HG02981 (cell line): Measurements from ENCODE around the gene NDUFAF7.
"Not testable (repeated sequence)": the region's sequence is repeated elsewhere in the genome, so short reads cannot be mapped to it uniquely, and the experiment has no call there.

Source experiments
- ATAC-seq: cut with Tn5 transposase; IDR thresholded peaks from one replicate; pipeline ENCODE4 v1.9.1; 2021; ENCODE audit warnings: mild to moderate bottlenecking, moderate library complexity; ENCODE audit not compliant: unreplicated experiment

Gene NDUFAF7

GRCh38 chr2:37231241-37232130, at the start of gene NDUFAF7, which contains the start of gene CEBPZ:
TSS of gene NDUFAF7 (plus strand) at chr2:37231658. CDS start at chr2:37231706, 48 bp downstream.
TSS of gene CEBPZ (minus strand) at chr2:37231596. CDS start at chr2:37231567, 29 bp downstream.
- peak; percentile 94 for ATAC-seq

GRCh38 chr2:37181726-37182684, 49.5 kb upstream of the NDUFAF7 start:
- ATAC-seq = no peak

- ATAC-seq = no peak
These were observed 42.9 kb upstream of the NDUFAF7 start, which contains the start of gene SULT6B1 for GRCh38 chr2:37188570-37188969. TSS of gene SULT6B1 (minus strand) at chr2:37188670. CDS start at chr2:37188640, 30 bp downstream.

- ATAC-seq = no peak
These were observed 41.9 kb upstream of the NDUFAF7 start for GRCh38 chr2:37189452-37190153.

GRCh38 chr2:37190290-37190689, 41.2 kb upstream of the NDUFAF7 start:
- no peak for ATAC-seq

- ATAC-seq = no peak
These were observed 40.2 kb upstream of the NDUFAF7 start for GRCh38 chr2:37191253-37191652.

- no peak for ATAC-seq
These were observed 39.7 kb upstream of the NDUFAF7 start for GRCh38 chr2:37191747-37192146.

- no peak for ATAC-seq
These were observed 38.9 kb upstream of the NDUFAF7 start for GRCh38 chr2:37192551-37192950.

- not testable (repeated sequence) for ATAC-seq
These were observed 35.6 kb upstream of the NDUFAF7 start for GRCh38 chr2:37195862-37196319.

- peak; percentile 82 for ATAC-seq
These were observed 34.9 kb upstream of the NDUFAF7 start, which contains the start of gene CEBPZOS for GRCh38 chr2:37196320-37197195. TSS of gene CEBPZOS (plus strand) at chr2:37196496. CDS start at chr2:37199705, 3,209 bp downstream.

- no peak for ATAC-seq
These were observed 32.8 kb upstream of the NDUFAF7 start for GRCh38 chr2:37198681-37199065.

GRCh38 chr2:37201208-37201607, 30.2 kb upstream of the NDUFAF7 start:
- ATAC-seq = no peak

GRCh38 chr2:37201766-37202165, 29.7 kb upstream of the NDUFAF7 start:
- no peak for ATAC-seq

- ATAC-seq = no peak
These were observed 27.8 kb upstream of the NDUFAF7 start for GRCh38 chr2:37203708-37204107.

- not testable (repeated sequence) for ATAC-seq
These were observed 26.3 kb upstream of the NDUFAF7 start for GRCh38 chr2:37205071-37205661.

- ATAC-seq = no peak
These were observed 25.6 kb upstream of the NDUFAF7 start for GRCh38 chr2:37205689-37206341.

GRCh38 chr2:37206760-37207159, 24.7 kb upstream of the NDUFAF7 start:
- not testable (repeated sequence) for ATAC-seq

- ATAC-seq = no peak
These were observed 20.2 kb upstream of the NDUFAF7 start for GRCh38 chr2:37211212-37211611.
